ENCODE results near the gene ATP10A. TPM values are rescaled to one million over a fixed set of nuclear protein-coding genes. Genes with fewer than 3 reads are reported as not detected.

ATP10A gene
- total and polyA plus RNA-seq, 9 of the 15 experiments (the other 6 are each of a cell fraction or from before 2014, with no cell fraction given): 0.09 TPM; not detected in 8

DNA sequence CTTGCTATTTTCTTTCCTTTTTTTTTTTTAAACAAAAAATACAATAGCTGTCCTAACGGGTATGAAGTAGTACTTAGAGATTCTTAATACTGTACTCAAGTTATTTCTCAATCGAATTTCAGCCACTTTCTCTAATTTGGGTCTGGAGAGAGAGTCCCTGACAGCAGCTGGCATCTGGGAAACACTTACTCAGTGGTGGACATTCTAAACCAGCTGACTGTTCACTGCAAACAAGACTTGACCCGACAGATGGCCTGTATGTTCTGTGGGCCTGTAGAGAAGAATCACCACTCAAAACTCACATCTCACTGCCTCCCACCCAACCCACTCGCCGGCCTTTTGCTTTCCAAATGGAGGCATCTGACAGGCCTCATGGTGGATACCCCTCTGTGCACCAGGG, 199.6 kb downstream of the ATP10A start:
- Histone ChIP-seq H3K4me1 (replicated peaks in 1 of 2; ENCODE audit: control insufficient read depth in 2 of 2, insufficient read depth in 2 of 2, low read length in 2 of 2) (no peaks in the 10 kb centered on the region), H3K36me3 (ENCODE audit: control insufficient read depth, insufficient read depth, low read length) (no peaks in the 10 kb centered on the region), H3K79me2 (ENCODE audit: control insufficient read depth, insufficient read depth, low read length) (no peaks in the 10 kb centered on the region), H3K9me1 (ENCODE audit: control insufficient read depth, insufficient read depth, low read length) (no peaks in the 10 kb centered on the region), H2AFZ (ENCODE audit: low read depth, low read length) (no peak overlapping the region), H4K20me1 (replicated peaks; ENCODE audit: control insufficient read depth, insufficient read depth, low read length) (0 out of 2 replicates have a peak, but pooled peaks cover 3% of the 10 kb centered on the region), H3K4me2 (ENCODE audit: insufficient read depth, low read length) (no peak overlapping the region), H3K9ac (ENCODE audit: insufficient read depth in 1 of 2, low read depth in 2 of 2, low read length in 2 of 2) (no peak overlapping the region), H3K27me3 (ENCODE audit: control insufficient read depth in 2 of 2, insufficient read depth in 2 of 2, low read length in 2 of 2) (peaks cover 3 to 13% of the 10 kb centered on the region in 2 experiments; a peak in 4 of 5 replicates), H3K9me3 (replicated peaks; ENCODE audit: control insufficient read depth, insufficient read depth, low read depth, low read length) (no peaks in the 10 kb centered on the region), H3K27ac (ENCODE audit: extremely low read depth, low read depth, low read length) (no peak overlapping the region), H3K4me3 (no peak overlapping the region)
- ChIA-PET POLR2A (interaction anchor here (0.6 kb wide), 1 partner anchor 69 kb away, joined by 3 read pairs; no protein-coding TSS in a partner anchor), CTCF (ENCODE audit: low intra/inter-chr PET ratio) (no interaction called here)
- FAIRE-seq: no peak
- no peak for ATAC-seq
- TF ChIP-seq, protein P1, sequence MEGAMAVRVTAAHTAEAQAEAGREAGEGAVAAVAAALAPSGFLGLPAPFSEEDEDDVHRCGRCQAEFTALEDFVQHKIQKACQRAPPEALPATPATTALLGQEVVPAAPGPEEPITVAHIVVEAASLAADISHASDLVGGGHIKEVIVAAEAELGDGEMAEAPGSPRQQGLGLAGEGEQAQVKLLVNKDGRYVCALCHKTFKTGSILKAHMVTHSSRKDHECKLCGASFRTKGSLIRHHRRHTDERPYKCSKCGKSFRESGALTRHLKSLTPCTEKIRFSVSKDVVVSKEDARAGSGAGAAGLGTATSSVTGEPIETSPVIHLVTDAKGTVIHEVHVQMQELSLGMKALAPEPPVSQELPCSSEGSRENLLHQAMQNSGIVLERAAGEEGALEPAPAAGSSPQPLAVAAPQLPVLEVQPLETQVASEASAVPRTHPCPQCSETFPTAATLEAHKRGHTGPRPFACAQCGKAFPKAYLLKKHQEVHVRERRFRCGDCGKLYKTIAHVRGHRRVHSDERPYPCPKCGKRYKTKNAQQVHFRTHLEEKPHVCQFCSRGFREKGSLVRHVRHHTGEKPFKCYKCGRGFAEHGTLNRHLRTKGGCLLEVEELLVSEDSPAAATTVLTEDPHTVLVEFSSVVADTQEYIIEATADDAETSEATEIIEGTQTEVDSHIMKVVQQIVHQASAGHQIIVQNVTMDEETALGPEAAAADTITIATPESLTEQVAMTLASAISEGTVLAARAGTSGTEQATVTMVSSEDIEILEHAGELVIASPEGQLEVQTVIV (CRISPR knock-in tag; IDR thresholded peaks at IDR 0.05; ENCODE audit: borderline replicate concordance): no peak
- TF ChIP-seq NR3C1 (CRISPR knock-in tag; IDR thresholded peaks at IDR 0.05) (no peak), FIP1L1 (IDR thresholded peaks at IDR 0.05; ENCODE audit: low read depth, low read length, poor library complexity, severe bottlenecking) (no peak), TEAD4 (IDR thresholded peaks at IDR 0.05; ENCODE audit: low read length) (no peak), TEAD4 (CRISPR knock-in tag; IDR thresholded peaks at IDR 0.05; ENCODE audit: borderline replicate concordance) (no peak), NCOA2 (IDR thresholded peaks at IDR 0.05; ENCODE audit: partially characterized antibody in 2 of 2) (no peak)
- TF ChIP-seq, protein P2, sequence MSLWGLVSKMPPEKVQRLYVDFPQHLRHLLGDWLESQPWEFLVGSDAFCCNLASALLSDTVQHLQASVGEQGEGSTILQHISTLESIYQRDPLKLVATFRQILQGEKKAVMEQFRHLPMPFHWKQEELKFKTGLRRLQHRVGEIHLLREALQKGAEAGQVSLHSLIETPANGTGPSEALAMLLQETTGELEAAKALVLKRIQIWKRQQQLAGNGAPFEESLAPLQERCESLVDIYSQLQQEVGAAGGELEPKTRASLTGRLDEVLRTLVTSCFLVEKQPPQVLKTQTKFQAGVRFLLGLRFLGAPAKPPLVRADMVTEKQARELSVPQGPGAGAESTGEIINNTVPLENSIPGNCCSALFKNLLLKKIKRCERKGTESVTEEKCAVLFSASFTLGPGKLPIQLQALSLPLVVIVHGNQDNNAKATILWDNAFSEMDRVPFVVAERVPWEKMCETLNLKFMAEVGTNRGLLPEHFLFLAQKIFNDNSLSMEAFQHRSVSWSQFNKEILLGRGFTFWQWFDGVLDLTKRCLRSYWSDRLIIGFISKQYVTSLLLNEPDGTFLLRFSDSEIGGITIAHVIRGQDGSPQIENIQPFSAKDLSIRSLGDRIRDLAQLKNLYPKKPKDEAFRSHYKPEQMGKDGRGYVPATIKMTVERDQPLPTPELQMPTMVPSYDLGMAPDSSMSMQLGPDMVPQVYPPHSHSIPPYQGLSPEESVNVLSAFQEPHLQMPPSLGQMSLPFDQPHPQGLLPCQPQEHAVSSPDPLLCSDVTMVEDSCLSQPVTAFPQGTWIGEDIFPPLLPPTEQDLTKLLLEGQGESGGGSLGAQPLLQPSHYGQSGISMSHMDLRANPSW (CRISPR knock-in tag; IDR thresholded peaks at IDR 0.05): no peak
- no peak for DNase-seq (ENCODE audit: extremely low read depth in 1 of 4, low spot score in 3 of 4)
- BruUV-seq (replicated peaks): no TSS peak
- WGBS (ENCODE audit: insufficient coverage, low coverage, missing lambda C conversion rate): 0% methylated on average over 5 of the region's 5 CpGs
- intact Hi-C loops (cut with micrococcal nuclease) (no loop called here), in situ Hi-C loops (cut with MboI) (no loop called here)
